CD14-positive monocyte (primary cell): Measurements from ENCODE around the gene GFPT2. TPM values are rescaled to one million over a fixed set of nuclear protein-coding genes. Genes with fewer than 3 reads are reported as not detected.

ENCODE experiments used
- DNase-seq, 3 donors: peaks; one replicate each; pipeline ENCODE4 v3.0.0-alpha.2; 2011 to 2022
- H2AFZ ChIP-seq: 2 replicates; pipeline ENCODE4 v1.6.0; 2012; ENCODE audit warnings: mild to moderate bottlenecking, low read depth, low read length, inconsistent platforms; ENCODE audit not compliant: insufficient read depth, poor library complexity, severe bottlenecking
- H3K27ac ChIP-seq, 2 donors: 1 replicate in 1 of 2; 2 replicates in 1 of 2; pipeline ENCODE4 v1.5.1; 2012 to 2013; ENCODE audit warnings: low read length in 2 of 2, control low read depth in 1 of 2, inconsistent platforms in 1 of 2, low read depth in 1 of 2, mild to moderate bottlenecking in 1 of 2
- H3K27me3 ChIP-seq, 2 donors: one replicate each; pipeline versions ENCODE4 v1.6.0 to v1.6.1; 2011 to 2013; ENCODE audit warnings: low read length in 2 of 2; ENCODE audit not compliant: control insufficient read depth in 2 of 2, insufficient read depth in 2 of 2
- H3K36me3 ChIP-seq, 2 donors: replicated peaks in 1 of 2; 1 replicate in 1 of 2; 2 replicates in 1 of 2; pipeline versions ENCODE4 v1.5.1 to v1.6.1; 2012 to 2013; ENCODE audit warnings: low read length in 2 of 2, control low read depth in 1 of 2, inconsistent platforms in 1 of 2, mild to moderate bottlenecking in 1 of 2; ENCODE audit not compliant: insufficient read depth in 2 of 2, control insufficient read depth in 1 of 2
- H3K4me1 ChIP-seq, 2 donors: 1 replicate in 1 of 2; 2 replicates in 1 of 2; pipeline versions ENCODE4 v1.5.1 to v1.6.1; 2012 to 2013; ENCODE audit warnings: low read length in 2 of 2, control low read depth in 1 of 2, inconsistent platforms in 1 of 2, mild to moderate bottlenecking in 1 of 2, moderate library complexity in 1 of 2; ENCODE audit not compliant: insufficient read depth in 2 of 2, control insufficient read depth in 1 of 2
- H3K4me2 ChIP-seq: replicated peaks from 2 replicates; pipeline ENCODE3; 2012; ENCODE audit warnings: low read length, moderate library complexity, mild to moderate bottlenecking; ENCODE audit not compliant: poor library complexity, severe bottlenecking; ENCODE audit errors: extremely low read depth
- H3K4me3 ChIP-seq, 3 experiments: fragments of 200-600 bp in 1 of 3; sonication (generic) in 1 of 3; replicated peaks in 1 of 3; 1 replicate in 2 of 3; 2 replicates in 1 of 3; pipeline ENCODE4 v1.5.1; 2011 to 2013; ENCODE audit warnings: low read length in 3 of 3, mild to moderate bottlenecking in 3 of 3, control low read depth in 2 of 3, low read depth in 2 of 3, inconsistent platforms in 1 of 3, moderate library complexity in 1 of 3
- H3K79me2 ChIP-seq: 2 replicates; pipeline ENCODE4 v1.6.0; 2012; ENCODE audit warnings: mild to moderate bottlenecking, control low read depth, inconsistent platforms, low read length, moderate library complexity; ENCODE audit not compliant: insufficient read depth
- H3K9ac ChIP-seq: 2 replicates; pipeline ENCODE4 v1.6.0; 2017; ENCODE audit warnings: low read length, mild to moderate bottlenecking; ENCODE audit not compliant: insufficient read depth, poor library complexity, severe bottlenecking
- H3K9me3 ChIP-seq, 2 donors: replicated peaks in 1 of 2; 1 replicate in 1 of 2; 2 replicates in 1 of 2; pipeline versions ENCODE4 v1.5.1 to v1.6.1; 2012 to 2013; ENCODE audit warnings: low read length in 2 of 2, control low read depth in 1 of 2; ENCODE audit not compliant: control insufficient read depth in 1 of 2, insufficient read depth in 1 of 2
- H4K20me1 ChIP-seq: 2 replicates; pipeline ENCODE4 v1.6.0; 2012; ENCODE audit warnings: mild to moderate bottlenecking, low read length, control low read depth, moderate library complexity; ENCODE audit not compliant: insufficient read depth
- H3K27ac Mint-ChIP-seq, 7 donors: one replicate each; pipeline ENCODE4 v1.8.0; 2020; ENCODE audit warnings: mild to moderate bottlenecking in 7 of 7, mixed read lengths in 7 of 7, moderate library complexity in 6 of 7, inconsistent platforms in 2 of 7
- H3K27me3 Mint-ChIP-seq, 3 donors: one replicate each; pipeline ENCODE4 v1.8.0; 2021 to 2022; ENCODE audit warnings: low read depth in 3 of 3, mild to moderate bottlenecking in 3 of 3, mixed read lengths in 3 of 3, moderate library complexity in 3 of 3, inconsistent platforms in 1 of 3
- H3K36me3 Mint-ChIP-seq, 2 donors: one replicate each; pipeline ENCODE4 v1.8.0; 2020; ENCODE audit warnings: mixed read lengths in 2 of 2, inconsistent platforms in 1 of 2, mild to moderate bottlenecking in 1 of 2
- H3K4me1 Mint-ChIP-seq: one replicate; pipeline ENCODE4 v1.8.0; 2020; ENCODE audit warnings: mild to moderate bottlenecking, mixed read lengths
- H3K4me3 Mint-ChIP-seq, 2 donors: one replicate each; pipeline ENCODE4 v1.8.0; 2020; ENCODE audit warnings: mild to moderate bottlenecking in 2 of 2, mixed read lengths in 2 of 2, moderate library complexity in 1 of 2
- H3K9me3 Mint-ChIP-seq, 7 donors: one replicate each; pipeline ENCODE4 v1.8.0; 2020 to 2022; ENCODE audit warnings: mixed read lengths in 7 of 7, mild to moderate bottlenecking in 6 of 7, moderate library complexity in 6 of 7, inconsistent platforms in 2 of 7
- CTCF ChIP-seq: fragments of 200-600 bp; IDR thresholded peaks from one replicate; pipeline ENCODE4 v1.8.0; 2022; ENCODE audit warnings: antibody characterized with exemption, mild to moderate bottlenecking
- WGBS: methylation state at CpG from one replicate; pipeline ENCODE4 v1.1.5; 2013; ENCODE audit warnings: missing lambda C conversion rate; ENCODE audit not compliant: insufficient coverage; 5-methylcytosine and 5-hydroxymethylcytosine counted together
- intact Hi-C, 2 donors: fragments of 100-400 bp; cut with micrococcal nuclease; formaldehyde crosslinking; loops; one replicate each; pipeline versions ENCODE4 v1.15.0 to v1.15.1; 2023
- polyA plus RNA-seq, 3 donors: library from polyadenylated mRNA; depleted of rRNA in 1 of 3; unstranded in 2 of 3; stranded (reverse) in 1 of 3; fragments of 300-500 nt in 2 of 3; fragments of >200 nt in 1 of 3; fragmentation: Illumina TruSeq in 2 of 3; gene quantifications; 1 replicate in 2 of 3; 2 replicates in 1 of 3; pipeline ENCODE4 v1.2.3, GENCODE V29; 2012 to 2021

The GFPT2 gene
- polyA plus RNA-seq, 3 donors: not detected

- Histone ChIP-seq H3K9ac (no peak overlapping the region), H2AFZ (no peak overlapping the region), H3K36me3 (no peaks in the 10 kb centered on the region), H3K4me2 (no peak overlapping the region), H3K27ac (no peak overlapping the region), H3K79me2 (no peaks in the 10 kb centered on the region), H3K9me3 (peaks cover 0 to 11% of the 10 kb centered on the region in 2 donors), H3K4me3 (no peak overlapping the region), H3K4me1 (no peaks in the 10 kb centered on the region), H4K20me1 (no peaks in the 10 kb centered on the region), H3K27me3 (peaks cover 0 to 15% of the 10 kb centered on the region in 2 donors)
- Mint-ChIP-seq H3K9me3 (peaks cover 2 to 11% (median 8%) of the 10 kb centered on the region in 7 donors), H3K27me3 (peaks cover 18 to 24% (median 21%) of the 10 kb centered on the region in 3 donors), H3K36me3 (no peaks in the 10 kb centered on the region), H3K27ac (peak overlapping the region in 1 of 7 donors; percentile 25), H3K4me3 (no peak overlapping the region), H3K4me1 (peaks cover 4% of the 10 kb centered on the region)
- intact Hi-C loops: no loop called here
- no peak for TF ChIP-seq CTCF
- DNase-seq: no peak
- 96% methylated on average over 21 of the region's 24 CpGs for WGBS
Observed at GRCh38 chr5:180360078-180360957, 7.2 kb upstream of the GFPT2 start.

DNA sequence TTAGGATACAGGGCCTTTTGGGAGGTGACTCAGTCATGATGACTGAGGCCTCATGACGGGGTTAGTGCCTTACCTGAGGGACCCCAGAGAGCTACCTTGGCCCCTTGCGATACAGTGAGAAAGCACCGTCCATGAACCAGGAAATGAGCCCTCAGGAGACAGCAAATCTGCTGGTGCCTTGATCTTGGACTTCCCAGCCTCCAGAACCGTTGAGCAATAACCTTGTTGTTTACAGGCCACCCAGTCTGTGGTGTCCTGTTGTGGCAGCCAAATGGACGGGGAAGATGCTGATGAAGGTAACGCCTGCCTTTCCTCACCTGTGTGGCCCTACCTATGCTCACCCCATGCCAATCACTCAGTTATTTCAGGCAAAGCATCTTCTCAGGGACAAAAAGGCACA, 5.6 kb upstream of the GFPT2 start:
- Mint-ChIP-seq H3K36me3 (no peaks in the 10 kb centered on the region), H3K27ac (no peak overlapping the region), H3K27me3 (peaks cover 34 to 37% (median 37%) of the 10 kb centered on the region in 3 donors), H3K4me1 (peaks cover 6% of the 10 kb centered on the region), H3K9me3 (peaks cover 2 to 20% (median 11%) of the 10 kb centered on the region in 7 donors), H3K4me3 (no peak overlapping the region)
- Histone ChIP-seq H3K9me3 (peaks cover 10 to 11% of the 10 kb centered on the region in 2 donors), H3K27me3 (peaks cover 12 to 32% of the 10 kb centered on the region in 2 donors), H3K4me2 (no peak overlapping the region), H3K36me3 (no peaks in the 10 kb centered on the region), H3K4me1 (peaks cover 3% of the 10 kb centered on the region in 2 donors), H3K4me3 (no peak overlapping the region), H3K79me2 (no peaks in the 10 kb centered on the region), H4K20me1 (no peaks in the 10 kb centered on the region), H3K9ac (no peak overlapping the region), H2AFZ (no peak overlapping the region), H3K27ac (no peak overlapping the region)
- 89% methylated on average over 5 of the region's 6 CpGs for WGBS
- TF ChIP-seq CTCF: no peak
- intact Hi-C loops: no loop called here
- no peak for DNase-seq
